ENCODE measurements around the gene LDB2. TPM values are rescaled to one million over a fixed set of nuclear protein-coding genes. Genes with fewer than 3 reads are reported as not detected.

The LDB2 gene
- total and polyA plus RNA-seq, 2 donors (not counting 1 experiment from before 2014, with no cell fraction given) = 41.6 to 78.3 TPM

- no peaks in the 10 kb centered on the region for H4K20me1 ChIP-seq (ENCODE audit: control insufficient read depth, extremely low read depth, insufficient read depth, low read length)
- no peaks in the 10 kb centered on the region for H3K9me3 ChIP-seq (ENCODE audit: control insufficient read depth, insufficient read depth, low read depth, low read length)
- H2AFZ ChIP-seq (ENCODE audit: low read length) = no peak overlapping the region
- H3K4me3 ChIP-seq (replicated peaks in 1 of 4; ENCODE audit: control extremely low read depth in 1 of 4, insufficient read depth in 1 of 4, low read depth in 3 of 4, low read length in 4 of 4) = no peak overlapping the region
- H3K36me3 ChIP-seq (ENCODE audit: control insufficient read depth, insufficient read depth, low read length) = peaks cover 2% of the 10 kb centered on the region
- H3K4me2 ChIP-seq (ENCODE audit: extremely low read depth, insufficient read depth, low read length) = no peak overlapping the region
- no peak overlapping the region for H3K9ac ChIP-seq (ENCODE audit: insufficient read depth, low read length)
- peaks cover 8% of the 10 kb centered on the region for H3K4me1 ChIP-seq (ENCODE audit: control insufficient read depth, extremely low read depth, insufficient read depth, low read length)
- no peaks in the 10 kb centered on the region for H3K27me3 ChIP-seq (ENCODE audit: control insufficient read depth, insufficient read depth, low read length)
- no peak for DNase-seq (ENCODE audit: low read depth in 2 of 2)
- no peak overlapping the region for H3K27ac ChIP-seq (ENCODE audit: insufficient read depth, low read length)
- no peaks in the 10 kb centered on the region for H3K79me2 ChIP-seq (ENCODE audit: control insufficient read depth, insufficient read depth, low read length)
- no peak for TF ChIP-seq EZH2 (IDR thresholded peaks at IDR 0.05; ENCODE audit: low read length, missing control alignments)
- TF ChIP-seq, protein P1, sequence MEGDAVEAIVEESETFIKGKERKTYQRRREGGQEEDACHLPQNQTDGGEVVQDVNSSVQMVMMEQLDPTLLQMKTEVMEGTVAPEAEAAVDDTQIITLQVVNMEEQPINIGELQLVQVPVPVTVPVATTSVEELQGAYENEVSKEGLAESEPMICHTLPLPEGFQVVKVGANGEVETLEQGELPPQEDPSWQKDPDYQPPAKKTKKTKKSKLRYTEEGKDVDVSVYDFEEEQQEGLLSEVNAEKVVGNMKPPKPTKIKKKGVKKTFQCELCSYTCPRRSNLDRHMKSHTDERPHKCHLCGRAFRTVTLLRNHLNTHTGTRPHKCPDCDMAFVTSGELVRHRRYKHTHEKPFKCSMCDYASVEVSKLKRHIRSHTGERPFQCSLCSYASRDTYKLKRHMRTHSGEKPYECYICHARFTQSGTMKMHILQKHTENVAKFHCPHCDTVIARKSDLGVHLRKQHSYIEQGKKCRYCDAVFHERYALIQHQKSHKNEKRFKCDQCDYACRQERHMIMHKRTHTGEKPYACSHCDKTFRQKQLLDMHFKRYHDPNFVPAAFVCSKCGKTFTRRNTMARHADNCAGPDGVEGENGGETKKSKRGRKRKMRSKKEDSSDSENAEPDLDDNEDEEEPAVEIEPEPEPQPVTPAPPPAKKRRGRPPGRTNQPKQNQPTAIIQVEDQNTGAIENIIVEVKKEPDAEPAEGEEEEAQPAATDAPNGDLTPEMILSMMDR (conservative IDR thresholded peaks at IDR 0.05 in 1 of 2, IDR thresholded peaks at IDR 0.05 in 1 of 2; ENCODE audit: low read depth in 1 of 2, low read length in 2 of 2) = no peak
Observed at GRCh38 chr4:16695896-16696295, 202.5 kb downstream of the LDB2 start.

DNA sequence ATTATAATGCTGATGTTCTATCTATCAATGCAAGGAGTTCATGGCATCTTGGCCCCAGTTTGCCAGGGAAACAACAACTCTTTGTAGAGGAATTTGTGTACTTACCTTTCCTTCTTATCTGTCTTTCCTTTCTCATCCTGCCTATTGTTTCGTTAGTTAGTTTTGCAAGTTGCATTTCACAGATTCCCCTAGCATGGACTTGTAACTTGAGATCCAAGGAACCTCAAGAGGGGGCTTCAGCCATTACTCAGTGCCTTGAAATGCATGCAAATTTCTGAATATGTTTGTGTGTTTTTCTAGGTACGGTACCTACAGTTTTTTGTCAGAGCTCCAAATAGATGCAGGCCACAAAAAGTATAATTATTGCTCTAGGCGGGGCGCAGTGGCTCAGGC lies 203.6 kb downstream of the LDB2 start:
- no peak overlapping the region for H3K27ac ChIP-seq (ENCODE audit: insufficient read depth, low read length)
- TF ChIP-seq, protein P1 (conservative IDR thresholded peaks at IDR 0.05 in 1 of 2, IDR thresholded peaks at IDR 0.05 in 1 of 2; ENCODE audit: low read depth in 1 of 2, low read length in 2 of 2) = no peak
- TF ChIP-seq EZH2 (IDR thresholded peaks at IDR 0.05; ENCODE audit: low read length, missing control alignments) = no peak

DNA sequence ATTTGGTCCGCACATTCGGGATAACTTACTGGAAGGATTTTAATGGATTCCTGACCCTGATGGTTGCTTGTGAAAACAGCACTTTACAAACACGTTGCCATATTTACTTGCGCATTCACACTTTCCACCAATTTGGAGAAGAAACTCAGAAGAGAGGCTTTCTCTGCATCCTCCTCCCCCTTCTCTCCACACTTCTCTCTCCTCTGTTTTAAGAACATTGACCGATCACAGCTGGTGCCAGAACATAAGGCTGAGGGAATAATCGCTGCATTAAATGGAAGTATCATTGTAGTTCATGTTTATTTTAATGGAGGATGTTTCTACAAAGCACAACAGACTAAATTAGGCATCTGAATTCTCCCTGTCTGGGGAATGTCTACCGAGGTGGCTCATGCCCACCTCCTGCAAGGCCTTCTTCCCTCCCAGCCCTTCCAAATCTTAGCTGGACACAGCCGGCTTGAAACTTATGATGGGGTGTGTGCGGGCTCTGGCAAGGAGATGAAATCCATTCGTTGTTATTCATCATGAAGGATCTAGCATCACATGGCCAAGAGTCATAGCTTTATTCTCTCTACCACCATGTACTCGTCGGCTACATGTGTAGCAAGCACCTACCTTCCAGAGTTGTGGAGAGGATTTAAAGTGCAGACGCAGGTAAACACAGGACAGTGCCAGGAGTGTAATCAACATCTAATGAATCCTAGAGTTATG lies 204.1 kb downstream of the LDB2 start:
- Histone ChIP-seq H3K36me3 (ENCODE audit: control insufficient read depth, insufficient read depth, low read length) (peaks cover 2% of the 10 kb centered on the region), H3K9me3 (ENCODE audit: control insufficient read depth, insufficient read depth, low read depth, low read length) (no peaks in the 10 kb centered on the region), H3K27ac (ENCODE audit: insufficient read depth, low read length) (no peak overlapping the region), H3K27me3 (ENCODE audit: control insufficient read depth, insufficient read depth, low read length) (no peaks in the 10 kb centered on the region), H3K9ac (ENCODE audit: insufficient read depth, low read length) (no peak overlapping the region), H3K4me2 (ENCODE audit: extremely low read depth, insufficient read depth, low read length) (no peak overlapping the region), H3K4me1 (ENCODE audit: control insufficient read depth, extremely low read depth, insufficient read depth, low read length) (peaks cover 8% of the 10 kb centered on the region), H2AFZ (ENCODE audit: low read length) (no peak overlapping the region), H3K4me3 (replicated peaks in 1 of 4; ENCODE audit: control extremely low read depth in 1 of 4, insufficient read depth in 1 of 4, low read depth in 3 of 4, low read length in 4 of 4) (no peak overlapping the region), H3K79me2 (ENCODE audit: control insufficient read depth, insufficient read depth, low read length) (no peaks in the 10 kb centered on the region), H4K20me1 (ENCODE audit: control insufficient read depth, extremely low read depth, insufficient read depth, low read length) (no peaks in the 10 kb centered on the region)
- TF ChIP-seq, protein P1 (conservative IDR thresholded peaks at IDR 0.05 in 1 of 2, IDR thresholded peaks at IDR 0.05 in 1 of 2; ENCODE audit: low read depth in 1 of 2, low read length in 2 of 2) = no peak
- peak in 1 of 2 donors; percentile 50 for DNase-seq (ENCODE audit: low read depth in 2 of 2)

More for the DNA sequence above, 203.6 kb downstream of the LDB2 start:
- Histone ChIP-seq H3K4me2 (ENCODE audit: extremely low read depth, insufficient read depth, low read length) (no peak overlapping the region), H3K4me3 (replicated peaks in 1 of 4; ENCODE audit: control extremely low read depth in 1 of 4, insufficient read depth in 1 of 4, low read depth in 3 of 4, low read length in 4 of 4) (no peak overlapping the region), H3K27me3 (ENCODE audit: control insufficient read depth, insufficient read depth, low read length) (no peaks in the 10 kb centered on the region), H4K20me1 (ENCODE audit: control insufficient read depth, extremely low read depth, insufficient read depth, low read length) (no peaks in the 10 kb centered on the region), H3K36me3 (ENCODE audit: control insufficient read depth, insufficient read depth, low read length) (peaks cover 2% of the 10 kb centered on the region), H3K4me1 (ENCODE audit: control insufficient read depth, extremely low read depth, insufficient read depth, low read length) (peaks cover 8% of the 10 kb centered on the region), H3K79me2 (ENCODE audit: control insufficient read depth, insufficient read depth, low read length) (no peaks in the 10 kb centered on the region), H3K9ac (ENCODE audit: insufficient read depth, low read length) (no peak overlapping the region), H3K9me3 (ENCODE audit: control insufficient read depth, insufficient read depth, low read depth, low read length) (no peaks in the 10 kb centered on the region), H2AFZ (ENCODE audit: low read length) (no peak overlapping the region)
- no peak for DNase-seq (ENCODE audit: low read depth in 2 of 2)
